OCI-LY7 (cell line): ENCODE results near the gene EFNA5. TPM values are rescaled to one million over a fixed set of nuclear protein-coding genes. Genes with fewer than 3 reads are reported as not detected.

Source experiments
- BruUV-seq: library from RNA; stranded (reverse); fragments of 400-500 nt; replicated peaks from 2 replicates; lab custom pipeline; 2021; lab: Mats Ljungman, UMichigan
- CTCF ChIA-PET: fragments of 300-600 bp; sonication (Branson Sonifier 250); formaldehyde crosslinking; loops from one replicate; lab custom pipeline; 2022; ENCODE audit warnings: antibody characterized with exemption; ENCODE audit not compliant: unreplicated experiment; lab: Charles Lee
- POLR2A ChIA-PET: fragments of 300-600 bp; sonication (Branson Sonifier 250); formaldehyde crosslinking; loops from one replicate; lab custom pipeline; 2022; ENCODE audit warnings: antibody characterized with exemption; lab: Charles Lee
- DNase-seq: peaks from one replicate; pipeline ENCODE4 v3.0.0-alpha.2; 2015; ENCODE audit warnings: low spot score
- H2AFZ ChIP-seq: fragments of 200-600 bp; sonication (generic), shearing (Covaris generic); 2 replicates; pipeline ENCODE4 v1.6.1; 2014; ENCODE audit warnings: mild to moderate bottlenecking, antibody characterized with exemption, low read length, moderate library complexity
- H3K27ac ChIP-seq: fragments of 200-600 bp; sonication (generic); 2 replicates; pipeline ENCODE4 v1.5.1; 2014; ENCODE audit warnings: mixed run types, low read depth, mild to moderate bottlenecking, moderate library complexity, low read length, inconsistent platforms; ENCODE audit not compliant: poor library complexity, severe bottlenecking
- H3K36me3 ChIP-seq: fragments of 200-600 bp; sonication (generic); 2 replicates; pipeline ENCODE4 v1.6.1; 2014; ENCODE audit warnings: mild to moderate bottlenecking, antibody characterized with exemption, low read length, moderate library complexity, mixed read lengths; ENCODE audit not compliant: insufficient read depth
- H3K4me1 ChIP-seq: fragments of 200-600 bp; sonication (generic); 2 replicates; pipeline ENCODE4 v1.5.1; 2014; ENCODE audit warnings: mild to moderate bottlenecking, low read length; ENCODE audit not compliant: insufficient read depth, poor library complexity, severe bottlenecking
- H3K4me2 ChIP-seq: fragments of 200-600 bp; sonication (generic); 2 replicates; pipeline ENCODE4 v1.6.1; 2014; ENCODE audit warnings: mild to moderate bottlenecking, low read length
- H3K4me3 ChIP-seq: fragments of 200-600 bp; sonication (generic); 2 replicates; pipeline ENCODE4 v1.5.1; 2014; ENCODE audit warnings: mild to moderate bottlenecking, low read depth, low read length; ENCODE audit not compliant: poor library complexity, severe bottlenecking
- H3K79me2 ChIP-seq: fragments of 200-600 bp; sonication (generic); 2 replicates; pipeline ENCODE4 v1.6.1; 2016; ENCODE audit warnings: low read depth, mild to moderate bottlenecking, low read length, moderate library complexity, mixed read lengths; ENCODE audit not compliant: insufficient read depth
- H3K9me2 ChIP-seq: fragments of 200-600 bp; sonication (generic); 2 replicates; pipeline ENCODE4 v1.6.1; 2016; ENCODE audit warnings: mild to moderate bottlenecking, low read length, mixed read lengths; ENCODE audit not compliant: insufficient read depth
- H3K9me3 ChIP-seq: fragments of 200-600 bp; sonication (generic); 2 replicates; pipeline ENCODE4 v1.6.1; 2014; ENCODE audit warnings: mild to moderate bottlenecking, mixed run types, low read length, mixed read lengths
- H4K20me1 ChIP-seq: fragments of 200-600 bp; sonication (generic); 2 replicates; pipeline ENCODE4 v1.6.1; 2014; ENCODE audit warnings: mild to moderate bottlenecking, antibody characterized with exemption, low read length, moderate library complexity, mixed read lengths; ENCODE audit not compliant: insufficient read depth
- CTCF ChIP-seq: fragments of 200-600 bp; sonication (generic); conservative IDR thresholded peaks from 2 replicates; pipeline ENCODE4 v1.5.1; 2014; ENCODE audit warnings: mild to moderate bottlenecking, antibody characterized with exemption, low read length, moderate library complexity, mixed read lengths
- EZH2phosphoT487 ChIP-seq: fragments of 200-600 bp; sonication (generic); IDR thresholded peaks from 2 replicates; pipeline ENCODE4 v1.6.1; 2018; ENCODE audit warnings: low read depth, borderline replicate concordance, mild to moderate bottlenecking, mixed run types, antibody characterized with exemption, low read length, moderate library complexity, mixed read lengths
- intact Hi-C: fragments of 100-400 bp; cut with micrococcal nuclease; formaldehyde crosslinking; loops from one replicate; pipeline ENCODE4 v1.10.0; 2022; ENCODE audit not compliant: unreplicated experiment
- total RNA-seq, 2 experiments: library from RNA; depleted of rRNA in 1 of 2; stranded (reverse); fragments of >200 nt in 1 of 2; shearing (Covaris generic) in 1 of 2; gene quantifications; 2 replicates each; pipeline ENCODE4 v1.2.3, GENCODE V29; 2014 to 2022

Gene EFNA5
- total RNA-seq, 2 experiments from 2014 or later: 2.1 to 3.1 TPM

- Histone ChIP-seq H3K4me3 (no peak overlapping the region), H2AFZ (no peak overlapping the region), H3K9me2 (no peaks in the 10 kb centered on the region), H3K36me3 (no peaks in the 10 kb centered on the region), H4K20me1 (no peaks in the 10 kb centered on the region), H3K4me1 (no peaks in the 10 kb centered on the region), H3K4me2 (no peak overlapping the region), H3K9me3 (no peaks in the 10 kb centered on the region), H3K27ac (no peak overlapping the region), H3K79me2 (no peaks in the 10 kb centered on the region)
- POLR2A ChIA-PET: interaction anchor here (1.3 kb wide), 1 partner anchor 8 kb away, joined by 3 read pairs; no protein-coding TSS in a partner anchor
- TF ChIP-seq EZH2phosphoT487 (no peak), CTCF (no peak)
- intact Hi-C loops: no loop called here
- BruUV-seq: no TSS peak
- no peak for DNase-seq
- CTCF ChIA-PET: no interaction called here
Observed at GRCh38 chr5:107597803-107598202, 72.9 kb downstream of the EFNA5 start.

- no peaks in the 10 kb centered on the region for H3K36me3 ChIP-seq
- intact Hi-C loops: no loop called here
Observed at GRCh38 chr5:107597247-107597646, 73.5 kb downstream of the EFNA5 start.

More at GRCh38 chr5:107597247-107597646, 73.5 kb downstream of the EFNA5 start:
- ChIA-PET CTCF (no interaction called here), POLR2A (interaction anchor here (0.8 to 1.7 kb wide), 3 partner anchors 9 to 58 kb away, joined by 3 read pairs; no protein-coding TSS in a partner anchor)
- no peak for DNase-seq
- Histone ChIP-seq H4K20me1 (no peaks in the 10 kb centered on the region), H3K4me1 (no peaks in the 10 kb centered on the region), H2AFZ (no peak overlapping the region), H3K9me2 (no peaks in the 10 kb centered on the region), H3K79me2 (no peaks in the 10 kb centered on the region), H3K4me3 (no peak overlapping the region), H3K9me3 (no peaks in the 10 kb centered on the region), H3K27ac (no peak overlapping the region), H3K4me2 (no peak overlapping the region)
- no TSS peak for BruUV-seq
- TF ChIP-seq CTCF (no peak), EZH2phosphoT487 (no peak)
